HUES6 (cell line): ENCODE measurements around the gene SLC19A2.

Experiments
- H3K27ac ChIP-seq: 2 replicates; pipeline ENCODE4 v1.7.0; 2013; ENCODE audit warnings: low read depth, mild to moderate bottlenecking, low read length, inconsistent platforms
- H3K27me3 ChIP-seq: 2 replicates; pipeline ENCODE4 v1.6.1; 2013; ENCODE audit warnings: low read length; ENCODE audit not compliant: control insufficient read depth, insufficient read depth
- H3K36me3 ChIP-seq: 2 replicates; pipeline ENCODE4 v1.6.1; 2013; ENCODE audit warnings: low read length; ENCODE audit not compliant: control insufficient read depth, insufficient read depth
- H3K4me1 ChIP-seq: 2 replicates; pipeline ENCODE4 v1.6.1; 2013; ENCODE audit warnings: low read length; ENCODE audit not compliant: control insufficient read depth, insufficient read depth
- H3K4me3 ChIP-seq: 2 replicates; pipeline ENCODE4 v1.5.1; 2013; ENCODE audit warnings: low read depth, low read length
- H3K9ac ChIP-seq: one replicate; pipeline ENCODE4 v1.6.1; 2013; ENCODE audit warnings: mild to moderate bottlenecking, low read length
- H3K9me3 ChIP-seq: 2 replicates; pipeline ENCODE4 v1.6.1; 2013; ENCODE audit warnings: low read depth, low read length; ENCODE audit not compliant: control insufficient read depth, insufficient read depth

Gene SLC19A2

DNA sequence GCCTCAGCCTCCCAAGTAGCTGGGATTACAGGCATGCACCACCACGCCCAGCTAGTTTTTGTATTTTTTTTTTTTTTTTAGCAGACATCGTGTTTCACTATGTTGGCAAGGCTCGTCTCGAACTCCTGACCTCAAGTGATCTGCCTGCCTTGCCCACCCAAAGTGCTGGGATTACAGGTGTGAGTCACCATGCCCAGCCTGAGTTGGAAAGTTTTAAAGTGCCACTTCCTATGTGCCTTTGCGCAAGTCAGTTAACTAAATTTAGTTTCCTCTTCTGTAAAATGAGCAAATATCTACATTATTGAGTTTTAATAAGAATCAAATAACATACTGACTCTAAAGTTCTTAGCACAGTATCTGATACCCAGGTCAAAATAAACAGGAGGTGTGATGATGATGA, 12.4 kb downstream of the SLC19A2 start:
- no peaks in the 10 kb centered on the region for H3K9me3 ChIP-seq

DNA sequence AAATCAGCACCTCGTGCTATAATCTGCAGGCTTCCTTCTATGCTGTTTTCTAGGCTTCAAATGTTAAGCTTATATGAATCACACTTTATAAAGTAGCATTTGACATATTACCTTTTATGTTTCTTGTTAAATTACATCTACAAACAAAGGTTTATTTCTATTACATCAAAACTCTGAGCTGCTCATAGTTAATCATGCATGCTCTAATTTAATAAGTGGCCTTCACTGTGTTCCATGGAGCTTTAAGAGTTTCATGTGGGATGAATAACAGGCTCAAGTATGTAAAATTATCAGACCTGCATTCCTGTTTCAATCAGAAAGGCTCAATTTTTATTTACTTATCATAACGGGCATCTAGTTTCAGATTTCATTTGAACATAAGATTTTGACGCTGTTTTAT, 13.0 kb downstream of the SLC19A2 start:
- Histone ChIP-seq H3K36me3 (peaks cover 28% of the 10 kb centered on the region), H3K9ac (no peak overlapping the region), H3K4me3 (no peak overlapping the region), H3K9me3 (no peaks in the 10 kb centered on the region), H3K4me1 (no peaks in the 10 kb centered on the region), H3K27me3 (no peaks in the 10 kb centered on the region), H3K27ac (no peak overlapping the region)

More for the DNA sequence above, 12.4 kb downstream of the SLC19A2 start:
- H3K4me3 ChIP-seq: no peak overlapping the region
- no peaks in the 10 kb centered on the region for H3K4me1 ChIP-seq
- H3K27ac ChIP-seq: no peak overlapping the region
- peaks cover 23% of the 10 kb centered on the region for H3K36me3 ChIP-seq
- H3K9ac ChIP-seq: no peak overlapping the region
- no peaks in the 10 kb centered on the region for H3K27me3 ChIP-seq

DNA sequence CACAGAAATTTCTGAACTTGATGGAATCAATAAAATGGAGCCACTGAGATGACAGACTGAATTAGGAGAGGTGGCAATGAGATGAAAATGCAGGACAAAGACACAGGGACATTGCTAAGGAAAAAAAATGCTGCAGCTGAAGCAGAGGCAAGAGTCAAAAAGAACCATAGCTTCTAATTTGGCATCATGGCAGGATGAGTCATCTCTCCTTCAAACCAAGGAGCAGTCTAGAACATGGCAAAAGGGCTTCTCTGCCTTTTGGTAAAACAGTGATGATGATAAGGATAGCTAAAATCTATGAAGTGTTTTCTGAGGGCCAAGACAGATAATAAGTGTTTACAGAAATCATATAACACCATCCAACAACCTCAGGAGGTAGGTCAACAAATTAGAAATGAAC, 16.8 kb downstream of the SLC19A2 start:
- H3K4me3 ChIP-seq: no peak overlapping the region
- H3K27ac ChIP-seq: no peak overlapping the region
- H3K9me3 ChIP-seq: no peaks in the 10 kb centered on the region
- no peak overlapping the region for H3K9ac ChIP-seq
- no peaks in the 10 kb centered on the region for H3K27me3 ChIP-seq
- H3K36me3 ChIP-seq: peaks cover 38% of the 10 kb centered on the region
- H3K4me1 ChIP-seq: no peaks in the 10 kb centered on the region

DNA sequence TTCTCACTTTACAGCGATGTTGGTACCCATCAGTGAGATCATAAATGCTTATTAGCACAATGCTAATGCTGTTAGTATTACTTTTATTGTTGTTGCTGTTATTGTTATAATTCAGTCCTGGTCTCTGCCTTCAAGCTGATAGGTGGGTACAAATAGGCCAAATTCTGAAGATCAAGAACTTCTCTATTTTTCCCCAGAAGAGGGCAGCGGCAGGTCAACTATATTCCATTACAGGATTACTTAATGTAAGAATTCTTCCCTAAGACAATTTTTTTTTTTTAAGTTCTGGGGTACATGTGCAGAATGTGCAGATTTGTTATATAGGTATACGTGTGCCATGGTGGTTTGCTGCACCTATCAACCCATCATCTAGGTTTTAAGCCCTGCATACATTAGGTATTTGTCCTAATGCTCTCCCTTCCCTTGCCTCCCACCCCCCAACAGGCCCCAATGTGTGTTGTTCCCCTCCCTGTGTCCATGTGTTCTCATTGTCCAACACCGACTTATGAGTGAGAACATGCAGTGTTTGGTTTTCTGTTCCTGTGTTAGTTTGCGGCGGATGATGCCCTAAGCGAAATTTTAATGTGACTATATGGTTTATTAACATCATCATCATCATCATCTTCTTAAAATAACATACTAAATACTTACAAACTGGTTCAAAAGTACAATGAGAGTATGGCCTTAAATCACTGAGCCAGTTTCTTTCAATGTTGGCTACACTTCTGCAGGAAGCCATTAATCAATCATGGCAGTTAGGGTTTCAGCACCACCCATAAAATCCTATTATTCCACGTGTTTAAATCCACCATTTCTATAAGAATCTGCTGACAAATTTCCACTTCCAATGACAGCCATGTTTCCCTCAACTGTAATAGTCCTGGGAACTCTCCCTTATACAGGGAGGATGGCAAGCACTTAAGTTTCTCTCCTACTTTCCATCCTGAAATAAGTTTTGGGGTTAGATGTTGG, 19.2 kb downstream of the SLC19A2 start:
- no peak overlapping the region for H3K4me3 ChIP-seq
- H3K9ac ChIP-seq: no peak overlapping the region
- H3K27ac ChIP-seq: no peak overlapping the region
- H3K27me3 ChIP-seq: no peaks in the 10 kb centered on the region
- no peaks in the 10 kb centered on the region for H3K9me3 ChIP-seq
- no peaks in the 10 kb centered on the region for H3K4me1 ChIP-seq
- H3K36me3 ChIP-seq: peaks cover 38% of the 10 kb centered on the region

DNA sequence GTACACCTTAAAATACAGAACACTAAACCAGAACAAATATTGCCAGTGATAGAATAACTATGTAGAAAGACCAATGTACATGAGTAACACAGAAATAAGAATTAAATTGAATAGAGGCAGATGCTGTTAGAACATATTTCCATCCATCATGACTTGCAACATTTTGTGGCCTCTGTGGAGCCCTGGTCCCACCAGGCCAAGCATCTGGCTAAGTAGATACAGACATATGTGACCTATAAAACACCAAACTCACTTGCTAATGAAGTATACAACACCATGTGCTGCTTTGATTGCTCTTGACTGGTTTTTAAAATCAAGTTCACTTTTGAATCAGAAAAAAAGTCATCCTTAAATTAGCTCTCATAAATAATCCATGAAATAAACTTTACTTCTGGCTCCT, 20.5 kb downstream of the SLC19A2 start:
- no peak overlapping the region for H3K9ac ChIP-seq
- no peak overlapping the region for H3K27ac ChIP-seq

DNA sequence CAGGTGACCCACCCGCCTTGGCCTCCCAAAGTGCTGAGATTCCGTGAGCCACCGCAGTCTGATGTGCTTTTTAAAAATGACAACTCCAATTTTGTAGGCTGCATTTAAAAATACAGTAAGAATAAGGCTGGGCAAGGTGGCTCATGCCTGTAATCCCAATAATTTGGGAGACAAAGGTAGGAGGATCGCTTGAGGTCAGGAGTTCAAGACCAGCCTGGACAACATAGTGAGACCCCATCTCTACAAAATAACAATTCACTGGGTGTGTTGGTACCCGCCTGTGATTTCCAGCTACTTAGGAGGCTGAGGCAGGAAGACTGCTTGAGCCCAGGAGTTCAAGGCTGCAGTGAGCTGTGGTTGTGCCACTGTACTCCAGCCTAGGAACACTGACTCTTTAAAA, 23.4 kb downstream of the SLC19A2 start:
- Histone ChIP-seq H3K9me3 (peaks cover under 1% of the 10 kb centered on the region), H3K4me1 (no peaks in the 10 kb centered on the region), H3K27ac (no peak overlapping the region), H3K36me3 (peaks cover 19% of the 10 kb centered on the region), H3K9ac (no peak overlapping the region), H3K4me3 (no peak overlapping the region), H3K27me3 (no peaks in the 10 kb centered on the region)

More for the DNA sequence above, 20.5 kb downstream of the SLC19A2 start:
- no peak overlapping the region for H3K4me3 ChIP-seq
- no peaks in the 10 kb centered on the region for H3K4me1 ChIP-seq
- H3K36me3 ChIP-seq: peaks cover 38% of the 10 kb centered on the region
- no peaks in the 10 kb centered on the region for H3K9me3 ChIP-seq
- H3K27me3 ChIP-seq: no peaks in the 10 kb centered on the region

DNA sequence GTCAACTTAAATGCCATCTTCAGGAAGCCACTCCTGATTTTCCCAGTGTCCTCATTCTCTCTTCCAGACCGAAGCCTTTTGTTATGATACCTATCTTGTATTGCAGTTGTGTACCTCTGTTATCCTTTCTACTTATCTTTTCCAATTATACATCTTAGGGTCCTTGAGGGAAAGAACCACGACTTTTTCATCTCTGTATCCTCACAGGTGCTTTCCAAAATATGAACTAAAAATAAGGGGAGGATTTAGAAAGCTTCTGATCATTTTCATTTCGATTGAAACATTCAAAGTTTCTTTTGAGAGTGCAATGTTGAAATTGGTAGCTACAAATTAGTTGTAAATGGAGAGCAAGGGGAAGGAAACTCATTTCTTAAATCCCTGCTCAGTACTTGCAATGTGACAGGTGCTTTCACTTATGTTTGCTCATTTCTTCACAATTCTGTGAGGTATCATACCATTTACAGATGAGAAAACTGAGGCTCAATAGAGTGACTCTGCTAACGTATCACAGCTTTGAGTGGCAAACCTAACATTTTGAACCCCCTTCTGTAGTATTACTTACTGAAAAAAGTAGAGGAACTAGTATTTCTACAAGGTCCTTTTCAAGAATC, 24.2 kb downstream of the SLC19A2 start:
- no peaks in the 10 kb centered on the region for H3K4me1 ChIP-seq
- no peak overlapping the region for H3K9ac ChIP-seq
- no peaks in the 10 kb centered on the region for H3K27me3 ChIP-seq
- peaks cover 9% of the 10 kb centered on the region for H3K9me3 ChIP-seq
- no peak overlapping the region for H3K27ac ChIP-seq
- H3K4me3 ChIP-seq: no peak overlapping the region
- H3K36me3 ChIP-seq: peaks cover 11% of the 10 kb centered on the region

DNA sequence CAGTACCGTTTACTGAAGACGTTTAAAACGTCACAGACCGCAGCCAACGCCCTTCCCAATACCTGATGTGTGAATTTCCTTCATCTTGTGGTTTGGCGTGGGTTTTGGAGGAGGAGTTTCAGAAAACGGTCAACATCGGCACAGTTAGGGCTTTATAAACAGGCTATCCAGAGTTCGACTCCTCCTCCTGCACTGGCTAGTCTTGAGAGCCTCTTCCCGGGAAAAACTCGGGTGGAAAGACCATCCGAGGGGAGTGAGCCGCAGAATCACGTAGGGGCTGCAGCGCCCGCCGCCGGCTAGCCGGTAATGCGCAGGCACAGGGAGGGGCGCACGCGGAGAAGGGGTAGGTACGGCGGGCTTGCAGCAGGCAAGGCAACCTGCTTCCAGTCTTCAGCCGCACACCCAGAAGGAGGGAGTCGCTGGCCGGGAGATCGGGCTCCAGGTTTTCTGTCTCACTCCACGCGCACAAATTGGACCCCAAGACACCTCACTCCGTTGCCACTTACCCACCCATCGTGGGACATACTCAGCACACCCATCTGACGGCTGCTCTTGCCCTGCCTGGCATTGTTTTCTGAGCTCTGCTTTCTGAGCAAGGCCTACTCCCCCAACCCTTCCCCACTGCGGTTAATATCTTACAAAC, 25.4 kb downstream of the SLC19A2 start:
- H3K4me3 ChIP-seq: peak overlapping the region; percentile 49; the same call in 1 of the 2 replicates

DNA sequence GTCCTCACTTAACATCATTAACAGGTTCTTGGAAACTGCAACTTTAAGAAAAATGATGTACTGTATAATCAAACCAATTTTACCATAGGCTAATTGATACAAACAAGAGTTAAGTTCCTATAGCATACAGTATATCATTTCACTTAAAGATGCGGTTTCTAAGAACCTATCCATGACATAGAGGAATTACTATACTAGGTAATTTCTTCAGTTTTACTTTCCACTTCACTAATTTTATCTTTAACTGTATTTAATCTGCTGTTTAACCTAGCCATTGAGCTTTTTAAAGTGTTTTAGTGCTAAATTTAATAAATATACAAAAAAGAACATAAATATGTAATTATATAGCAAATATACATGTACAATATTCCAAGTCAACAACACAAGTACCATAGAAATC, 28.3 kb downstream of the SLC19A2 start:
- Histone ChIP-seq H3K36me3 (no peaks in the 10 kb centered on the region), H3K4me3 (no peak overlapping the region), H3K27me3 (no peaks in the 10 kb centered on the region), H3K4me1 (no peaks in the 10 kb centered on the region), H3K9me3 (peaks cover 9% of the 10 kb centered on the region), H3K9ac (no peak overlapping the region), H3K27ac (no peak overlapping the region)

More for the DNA sequence above, 25.4 kb downstream of the SLC19A2 start:
- H3K27ac ChIP-seq: no peak overlapping the region
- H3K9ac ChIP-seq: no peak overlapping the region
- no peaks in the 10 kb centered on the region for H3K27me3 ChIP-seq
- H3K9me3 ChIP-seq: peaks cover 9% of the 10 kb centered on the region
- peaks cover 2% of the 10 kb centered on the region; the same call in 1 of the 2 replicates for H3K36me3 ChIP-seq
- H3K4me1 ChIP-seq: no peaks in the 10 kb centered on the region

DNA sequence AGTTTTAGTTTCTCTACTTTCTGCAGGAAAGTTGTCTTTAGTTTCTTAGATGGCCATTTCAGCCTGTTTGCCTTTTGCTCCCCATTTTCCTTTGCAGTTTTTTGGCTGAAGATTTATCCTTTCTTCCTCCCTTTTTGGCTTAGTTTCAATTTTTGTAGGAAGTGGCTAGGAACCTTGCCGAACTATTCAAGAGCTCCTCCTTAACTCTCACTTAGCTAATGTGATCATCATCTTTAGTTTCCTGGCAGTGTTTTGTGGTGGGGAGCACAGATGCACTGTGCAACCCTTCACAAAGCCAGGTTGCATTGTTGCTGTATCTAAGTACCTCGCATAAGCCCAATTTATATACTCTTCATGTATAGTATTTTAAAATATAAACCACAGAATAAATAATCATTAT, 29.7 kb downstream of the SLC19A2 start:
- no peak overlapping the region for H3K27ac ChIP-seq

DNA sequence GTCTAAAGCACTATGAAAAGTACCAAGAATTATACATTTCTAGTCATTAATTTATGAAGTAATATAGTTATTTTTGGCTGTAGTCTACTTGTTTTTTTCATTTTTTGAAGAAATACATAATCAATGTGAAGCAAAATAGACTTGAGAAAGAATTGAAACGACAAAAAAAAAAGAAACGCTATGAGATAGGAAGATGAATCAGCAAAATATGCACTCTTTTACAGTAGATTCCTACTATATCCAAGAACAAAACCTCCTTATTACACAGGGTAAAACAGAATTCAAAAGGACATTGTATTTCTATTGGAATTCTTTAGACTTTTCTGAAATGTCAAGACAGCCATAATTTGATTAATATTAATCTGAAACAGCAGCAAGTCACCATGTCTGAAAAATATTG, 32.8 kb downstream of the SLC19A2 start:
- no peak overlapping the region for H3K9ac ChIP-seq
- peaks cover 9% of the 10 kb centered on the region for H3K9me3 ChIP-seq
- H3K27ac ChIP-seq: no peak overlapping the region
- no peak overlapping the region for H3K4me3 ChIP-seq
- H3K27me3 ChIP-seq: no peaks in the 10 kb centered on the region
- H3K36me3 ChIP-seq: no peaks in the 10 kb centered on the region
- no peaks in the 10 kb centered on the region for H3K4me1 ChIP-seq

More for the DNA sequence above, 29.7 kb downstream of the SLC19A2 start:
- Histone ChIP-seq H3K4me3 (no peak overlapping the region), H3K27me3 (no peaks in the 10 kb centered on the region), H3K9ac (no peak overlapping the region), H3K9me3 (peaks cover 9% of the 10 kb centered on the region), H3K36me3 (no peaks in the 10 kb centered on the region), H3K4me1 (no peaks in the 10 kb centered on the region)
